Osteoblast (primary cell): ENCODE results near the gene TLR3. TPM values are rescaled to one million over a fixed set of nuclear protein-coding genes. Genes with fewer than 3 reads are reported as not detected.

Experiments used
- DNase-seq: peaks from one replicate; pipeline ENCODE4 v3.0.0; 2011; ENCODE audit warnings: low spot score, mixed read lengths; ENCODE audit not compliant: insufficient read length; ENCODE audit errors: missing footprints
- H2AFZ ChIP-seq: 2 replicates; pipeline ENCODE4 v1.6.0; 2011; ENCODE audit warnings: mild to moderate bottlenecking, low read length
- H3K27ac ChIP-seq: 2 replicates; pipeline ENCODE4 v1.5.1; 2011; ENCODE audit warnings: mild to moderate bottlenecking, low read depth, low read length, moderate library complexity
- H3K27me3 ChIP-seq: 2 replicates; pipeline ENCODE4 v1.6.0; 2012; ENCODE audit warnings: mild to moderate bottlenecking, control low read depth, inconsistent platforms, low read length, moderate library complexity; ENCODE audit not compliant: insufficient read depth
- H3K36me3 ChIP-seq: 2 replicates; pipeline ENCODE4 v1.5.1; 2011; ENCODE audit warnings: mild to moderate bottlenecking, low read length, control low read depth, moderate library complexity; ENCODE audit not compliant: insufficient read depth
- H3K4me1 ChIP-seq: 2 replicates; pipeline ENCODE4 v1.5.1; 2011; ENCODE audit warnings: mild to moderate bottlenecking, low read length, control low read depth, moderate library complexity; ENCODE audit not compliant: insufficient read depth
- H3K4me2 ChIP-seq: 2 replicates; pipeline ENCODE4 v1.6.0; 2011; ENCODE audit warnings: mild to moderate bottlenecking, low read length; ENCODE audit not compliant: insufficient read depth
- H3K4me3 ChIP-seq: fragments of 200-600 bp; sonication (generic); 3 replicates; pipeline ENCODE4 v1.5.1; 2012; ENCODE audit warnings: mild to moderate bottlenecking, low read length, inconsistent platforms; ENCODE audit not compliant: insufficient read depth
- H3K79me2 ChIP-seq: 2 replicates; pipeline ENCODE4 v1.6.0; 2012; ENCODE audit warnings: mild to moderate bottlenecking, low read length, control low read depth, inconsistent platforms; ENCODE audit not compliant: insufficient read depth
- H3K9me3 ChIP-seq: 2 replicates; pipeline ENCODE4 v1.5.1; 2011; ENCODE audit warnings: low read depth, low read length, control low read depth
- H4K20me1 ChIP-seq: 2 replicates; pipeline ENCODE4 v1.6.0; 2012; ENCODE audit warnings: mild to moderate bottlenecking, low read length, control low read depth; ENCODE audit not compliant: insufficient read depth
- CTCF ChIP-seq: IDR thresholded peaks from 2 replicates; pipeline ENCODE4 v1.5.1; 2011; ENCODE audit warnings: mild to moderate bottlenecking, low read depth, low read length, moderate library complexity; ENCODE audit errors: extremely low read depth
- total RNA-seq: library from RNA; depleted of rRNA; stranded (reverse); fragments of >200 nt; gene quantifications from 2 replicates; pipeline ENCODE4 v1.2.3, GENCODE V29; 2012

TLR3 gene
- total RNA-seq, 1 donor, result 8.0 TPM

GRCh38 chr4:186104890-186105646, 36.1 kb downstream of the TLR3 start:
- H3K4me3 ChIP-seq, result peak overlapping the region; percentile 56
- peaks cover 35% of the 10 kb centered on the region for H3K27me3 ChIP-seq
- H2AFZ ChIP-seq, result no peak overlapping the region
- H3K79me2 ChIP-seq, result no peaks in the 10 kb centered on the region
- no peak overlapping the region for H3K27ac ChIP-seq
- H4K20me1 ChIP-seq, result no peaks in the 10 kb centered on the region
- no peaks in the 10 kb centered on the region for H3K9me3 ChIP-seq
- no peaks in the 10 kb centered on the region for H3K36me3 ChIP-seq
- peak overlapping the region; percentile 59 for H3K4me2 ChIP-seq
- H3K4me1 ChIP-seq, result no peaks in the 10 kb centered on the region
- DNase-seq, result peak; percentile 92
- TF ChIP-seq CTCF, result no peak

GRCh38 chr4:186105647-186106321, 36.8 kb downstream of the TLR3 start:
- Histone ChIP-seq H3K27me3 (peaks cover 35% of the 10 kb centered on the region), H3K4me3 (no peak overlapping the region), H4K20me1 (no peaks in the 10 kb centered on the region), H3K79me2 (no peaks in the 10 kb centered on the region), H3K4me2 (peak overlapping the region; percentile 18), H3K4me1 (no peaks in the 10 kb centered on the region), H3K9me3 (no peaks in the 10 kb centered on the region), H3K36me3 (no peaks in the 10 kb centered on the region), H2AFZ (no peak overlapping the region), H3K27ac (no peak overlapping the region)
- no peak for DNase-seq
- no peak for TF ChIP-seq CTCF

- Histone ChIP-seq H4K20me1 (no peaks in the 10 kb centered on the region), H3K79me2 (no peaks in the 10 kb centered on the region), H3K4me3 (no peak overlapping the region), H3K27me3 (peaks cover 34% of the 10 kb centered on the region), H3K9me3 (no peaks in the 10 kb centered on the region), H2AFZ (no peak overlapping the region), H3K36me3 (no peaks in the 10 kb centered on the region), H3K27ac (no peak overlapping the region), H3K4me1 (no peaks in the 10 kb centered on the region), H3K4me2 (no peak overlapping the region)
- no peak for DNase-seq
- TF ChIP-seq CTCF, result no peak
Observed at GRCh38 chr4:186107947-186108346, 39.0 kb downstream of the TLR3 start.

- TF ChIP-seq CTCF, result no peak
- no peaks in the 10 kb centered on the region for H3K4me1 ChIP-seq
- H3K27me3 ChIP-seq, result peaks cover 30% of the 10 kb centered on the region
- DNase-seq, result no peak
- H3K4me3 ChIP-seq, result no peak overlapping the region
- H3K36me3 ChIP-seq, result no peaks in the 10 kb centered on the region
- no peaks in the 10 kb centered on the region for H3K9me3 ChIP-seq
- H3K4me2 ChIP-seq, result no peak overlapping the region
- H3K27ac ChIP-seq, result no peak overlapping the region
- H4K20me1 ChIP-seq, result no peaks in the 10 kb centered on the region
- no peak overlapping the region for H2AFZ ChIP-seq
- H3K79me2 ChIP-seq, result no peaks in the 10 kb centered on the region
Observed at GRCh38 chr4:186108391-186108790, 39.4 kb downstream of the TLR3 start.
